ENCODE results near the gene EIF1B. TPM values are rescaled to one million over a fixed set of nuclear protein-coding genes. Genes with fewer than 3 reads are reported as not detected.

The EIF1B gene
- 18.6 and 38.9 TPM in 2 replicates for polyA plus RNA-seq (2011; rRNA removed)
- polyA minus RNA-seq (2011; rRNA and poly(A)+ RNA removed): 8.2 and 9.7 TPM in 2 replicates

- peak; percentile 81 for DNase-seq (ENCODE audit: low read depth)
- Histone ChIP-seq H3K36me3 (ENCODE audit: control insufficient read depth, insufficient read depth, low read length) (peaks cover 4% of the 10 kb centered on the region), H3K4me3 (ENCODE audit: low read depth, low read length) (peak within 1 kb of the TSS; percentile 94), H3K27me3 (ENCODE audit: control insufficient read depth, insufficient read depth, low read length) (no peaks in the 10 kb centered on the region)
- POLR2A ChIA-PET: no interaction called here
- TF ChIP-seq, protein P1, sequence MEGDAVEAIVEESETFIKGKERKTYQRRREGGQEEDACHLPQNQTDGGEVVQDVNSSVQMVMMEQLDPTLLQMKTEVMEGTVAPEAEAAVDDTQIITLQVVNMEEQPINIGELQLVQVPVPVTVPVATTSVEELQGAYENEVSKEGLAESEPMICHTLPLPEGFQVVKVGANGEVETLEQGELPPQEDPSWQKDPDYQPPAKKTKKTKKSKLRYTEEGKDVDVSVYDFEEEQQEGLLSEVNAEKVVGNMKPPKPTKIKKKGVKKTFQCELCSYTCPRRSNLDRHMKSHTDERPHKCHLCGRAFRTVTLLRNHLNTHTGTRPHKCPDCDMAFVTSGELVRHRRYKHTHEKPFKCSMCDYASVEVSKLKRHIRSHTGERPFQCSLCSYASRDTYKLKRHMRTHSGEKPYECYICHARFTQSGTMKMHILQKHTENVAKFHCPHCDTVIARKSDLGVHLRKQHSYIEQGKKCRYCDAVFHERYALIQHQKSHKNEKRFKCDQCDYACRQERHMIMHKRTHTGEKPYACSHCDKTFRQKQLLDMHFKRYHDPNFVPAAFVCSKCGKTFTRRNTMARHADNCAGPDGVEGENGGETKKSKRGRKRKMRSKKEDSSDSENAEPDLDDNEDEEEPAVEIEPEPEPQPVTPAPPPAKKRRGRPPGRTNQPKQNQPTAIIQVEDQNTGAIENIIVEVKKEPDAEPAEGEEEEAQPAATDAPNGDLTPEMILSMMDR (IDR thresholded peaks at IDR 0.05; ENCODE audit: insufficient read depth, low read depth, low read length): peak; percentile 97
- CTCF ChIA-PET: interaction anchor here (0.7 to 14.1 kb wide), 8 partner anchors 9 to 1680 kb away, joined by 3 to 245 read pairs (median 4); no protein-coding TSS in a partner anchor
Measured at GRCh38 chr3:40309418-40309924, at the start of gene EIF1B. EIF1B (plus strand) TSS chr3:40309707; CDS start chr3:40309942, 235 bp downstream.

- TF ChIP-seq, protein P1 (IDR thresholded peaks at IDR 0.05; ENCODE audit: insufficient read depth, low read depth, low read length): no peak
- H3K36me3 ChIP-seq (ENCODE audit: control insufficient read depth, insufficient read depth, low read length): no peaks in the 10 kb centered on the region
- CTCF ChIA-PET: no interaction called here
- 0 out of 2 replicates have a peak, but pooled peaks cover 2% of the 10 kb centered on the region for H3K27me3 ChIP-seq (ENCODE audit: control insufficient read depth, insufficient read depth, low read length)
- no peak for DNase-seq (ENCODE audit: low read depth)
- POLR2A ChIA-PET: no interaction called here
- no peak overlapping the region for H3K4me3 ChIP-seq (ENCODE audit: low read depth, low read length)
Measured at GRCh38 chr3:40262331-40262730, 47.2 kb upstream of the EIF1B start.

- CTCF ChIA-PET: interaction anchor here (1.6 kb wide), 1 partner anchor 12 kb away, joined by 3 read pairs; no protein-coding TSS in a partner anchor
- Histone ChIP-seq H3K27me3 (ENCODE audit: control insufficient read depth, insufficient read depth, low read length) (0 out of 2 replicates have a peak, but pooled peaks cover 2% of the 10 kb centered on the region), H3K4me3 (ENCODE audit: low read depth, low read length) (no peak overlapping the region), H3K36me3 (ENCODE audit: control insufficient read depth, insufficient read depth, low read length) (no peaks in the 10 kb centered on the region)
- DNase-seq (ENCODE audit: low read depth): no peak
- TF ChIP-seq, protein P1 (IDR thresholded peaks at IDR 0.05; ENCODE audit: insufficient read depth, low read depth, low read length): no peak
- POLR2A ChIA-PET: no interaction called here
Measured at GRCh38 chr3:40264451-40264850, 45.1 kb upstream of the EIF1B start.

DNA sequence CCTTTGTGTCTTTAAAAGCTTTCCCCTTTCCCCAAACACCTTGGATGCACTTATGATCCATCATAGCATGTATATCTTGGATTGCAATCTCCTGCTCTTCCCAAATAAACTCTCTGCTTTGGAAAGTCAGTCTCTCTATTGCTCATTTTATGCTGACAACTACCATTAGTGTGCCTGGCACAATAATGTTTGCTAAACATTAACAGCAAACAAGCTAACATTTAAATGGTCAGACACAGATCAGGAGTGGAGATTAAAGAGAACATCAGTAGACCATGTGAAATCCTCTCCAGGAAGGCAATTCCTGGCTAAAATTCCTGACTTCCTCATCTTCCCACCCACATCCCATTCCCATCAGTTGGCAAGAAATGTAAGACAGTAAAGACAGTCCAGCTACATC, 44.3 kb upstream of the EIF1B start:
- no peak for DNase-seq (ENCODE audit: low read depth)
- 0 out of 2 replicates have a peak, but pooled peaks cover 2% of the 10 kb centered on the region for H3K27me3 ChIP-seq (ENCODE audit: control insufficient read depth, insufficient read depth, low read length)
- POLR2A ChIA-PET: no interaction called here
- CTCF ChIA-PET: interaction anchor here (1.3 kb wide), 1 partner anchor 15 kb away, joined by 5 read pairs; no protein-coding TSS in a partner anchor
- no peaks in the 10 kb centered on the region for H3K36me3 ChIP-seq (ENCODE audit: control insufficient read depth, insufficient read depth, low read length)
- no peak overlapping the region for H3K4me3 ChIP-seq (ENCODE audit: low read depth, low read length)
- TF ChIP-seq, protein P1 (IDR thresholded peaks at IDR 0.05; ENCODE audit: insufficient read depth, low read depth, low read length): no peak

DNA sequence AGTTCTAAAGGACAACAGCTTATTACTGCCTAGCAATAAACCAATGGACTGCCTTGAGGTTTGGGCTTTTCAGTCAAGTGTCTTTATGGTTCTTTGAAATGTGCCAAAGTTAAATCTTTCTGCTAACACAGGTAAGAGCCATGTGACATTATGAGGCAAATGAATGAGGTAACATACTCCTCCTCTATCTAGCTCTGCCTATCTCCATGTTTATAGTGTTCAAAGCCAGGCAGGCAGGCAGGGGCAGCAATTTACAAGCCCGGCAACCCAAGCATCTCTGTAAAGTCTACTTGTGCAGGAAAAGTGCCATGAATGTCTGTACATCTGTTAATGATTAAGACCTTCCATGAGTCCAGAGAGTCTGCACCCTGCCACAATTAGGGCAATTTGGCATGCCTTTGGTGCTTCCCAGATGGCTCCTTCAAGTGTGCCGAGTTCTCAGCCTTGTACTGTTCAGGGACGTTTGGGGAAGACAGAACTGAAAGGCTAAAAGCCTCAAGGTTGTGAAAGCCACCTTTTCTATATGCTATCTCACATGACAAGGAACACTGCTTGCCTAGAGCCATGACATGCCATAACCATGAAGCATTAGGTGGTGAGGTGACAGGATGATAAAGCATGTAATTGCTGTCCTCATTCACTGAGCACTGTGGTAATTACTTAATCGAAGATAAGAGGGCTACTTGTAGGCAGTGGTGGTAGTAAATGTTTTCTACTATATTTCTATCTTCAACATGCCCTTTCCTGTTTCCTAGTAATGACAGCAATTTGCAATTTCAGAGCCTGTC, 41.4 kb upstream of the EIF1B start:
- no peaks in the 10 kb centered on the region; the same call in 1 of the 2 replicates for H3K27me3 ChIP-seq (ENCODE audit: control insufficient read depth, insufficient read depth, low read length)
- H3K36me3 ChIP-seq (ENCODE audit: control insufficient read depth, insufficient read depth, low read length): no peaks in the 10 kb centered on the region
- no peak overlapping the region for H3K4me3 ChIP-seq (ENCODE audit: low read depth, low read length)
- CTCF ChIA-PET: interaction anchor here (1.0 kb wide), 1 partner anchor 30 kb away, joined by 3 read pairs; no protein-coding TSS in a partner anchor
- TF ChIP-seq, protein P1 (IDR thresholded peaks at IDR 0.05; ENCODE audit: insufficient read depth, low read depth, low read length): no peak
- DNase-seq (ENCODE audit: low read depth): no peak
- POLR2A ChIA-PET: no interaction called here

Measured in BJ (cell line).